ENCODE data around the gene ARHGAP26. TPM values are rescaled to one million over a fixed set of nuclear protein-coding genes. Genes with fewer than 3 reads are reported as not detected.

ARHGAP26 gene
- total RNA-seq, 4 donors from 2014 or later, result 22.3 to 40.7 (median 28.2) TPM

DNA sequence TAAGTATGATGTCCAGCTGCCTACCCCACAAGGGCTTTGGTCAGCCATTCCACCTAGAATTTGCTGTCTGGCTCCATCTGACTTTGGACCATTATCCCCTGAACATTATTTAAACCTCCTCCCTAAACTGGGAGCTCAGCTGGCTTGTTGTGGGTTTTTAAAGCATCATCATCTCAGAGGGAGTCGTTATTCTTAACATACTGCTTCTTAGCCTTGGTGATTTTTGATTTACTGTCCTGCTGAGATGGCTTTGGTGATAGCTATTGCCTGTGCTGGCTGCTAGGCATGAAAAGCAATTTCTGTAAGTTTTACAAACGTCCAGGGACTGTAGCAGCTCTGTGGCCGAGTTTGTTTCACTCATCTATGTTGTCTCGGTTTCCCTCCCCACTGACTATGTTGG is 377.2 kb downstream of the ARHGAP26 start:
- peaks cover 0 to 35% (median 7%) of the 10 kb centered on the region in 4 donors for H3K36me3 ChIP-seq
- WGBS, result 83% methylated on average over 4 of the region's 4 CpGs
- peaks cover 24 to 72% (median 70%) of the 10 kb centered on the region in 4 donors for H3K4me1 ChIP-seq
- no peaks in the 10 kb centered on the region for H3K9me3 ChIP-seq
- no peaks in the 10 kb centered on the region for H3K27me3 ChIP-seq
- H3K27ac ChIP-seq (replicated peaks in 1 of 4), result peak overlapping the region; percentile 52 to 62 (median 54)
- DNase-seq (ENCODE audit: extremely low spot score), result no peak
- H3K4me3 ChIP-seq, result no peak overlapping the region
- no peak for TF ChIP-seq EP300 (IDR thresholded peaks at IDR 0.05)
- intact Hi-C loops (cut with DNase I), result loop anchor here (10.0 kb wide), 1 partner anchor 93 kb away; no protein-coding TSS in a partner anchor

GRCh38 chr5:143147902-143148301 is 377.7 kb downstream of the ARHGAP26 start:
- no peaks in the 10 kb centered on the region for H3K27me3 ChIP-seq
- peak overlapping the region; percentile 52 to 62 (median 54) for H3K27ac ChIP-seq (replicated peaks in 1 of 4)
- intact Hi-C loops (cut with DNase I), result loop anchor here (10.0 kb wide), 1 partner anchor 93 kb away; no protein-coding TSS in a partner anchor
- WGBS, result 79% methylated on average over 6 of the region's 6 CpGs
- DNase-seq (ENCODE audit: extremely low spot score), result no peak
- H3K9me3 ChIP-seq, result no peaks in the 10 kb centered on the region
- TF ChIP-seq POLR2A (IDR thresholded peaks at IDR 0.05; ENCODE audit: low read depth), result no peak
- no peak for TF ChIP-seq CTCF (IDR thresholded peaks at IDR 0.05)
- peak; percentile 27 to 40 for TF ChIP-seq POLR2AphosphoS5 (IDR thresholded peaks at IDR 0.05)
- no peak for TF ChIP-seq EP300 (IDR thresholded peaks at IDR 0.05)
- H3K36me3 ChIP-seq, result peaks cover 0 to 35% (median 7%) of the 10 kb centered on the region in 4 donors
- H3K4me3 ChIP-seq, result no peak overlapping the region
- peaks cover 19 to 72% (median 70%) of the 10 kb centered on the region in 4 donors for H3K4me1 ChIP-seq

GRCh38 chr5:143148771-143149170 is 378.6 kb downstream of the ARHGAP26 start:
- peak overlapping the region; percentile 48 to 56 (median 52) for H3K27ac ChIP-seq (replicated peaks in 1 of 4)
- H3K4me1 ChIP-seq, result peaks cover 18 to 72% (median 70%) of the 10 kb centered on the region in 4 donors

GRCh38 chr5:143149759-143150158 is 379.6 kb downstream of the ARHGAP26 start:
- Histone ChIP-seq H3K27ac (replicated peaks in 1 of 4) (peak overlapping the region in 1 of 4 donors; percentile 52), H3K4me1 (peaks cover 26 to 76% (median 71%) of the 10 kb centered on the region in 4 donors)
- no peak for DNase-seq (ENCODE audit: extremely low spot score)

More at GRCh38 chr5:143148771-143149170, 378.6 kb downstream of the ARHGAP26 start:
- no peaks in the 10 kb centered on the region for H3K27me3 ChIP-seq
- H3K4me3 ChIP-seq, result no peak overlapping the region
- TF ChIP-seq CTCF (IDR thresholded peaks at IDR 0.05), result no peak
- TF ChIP-seq POLR2A (IDR thresholded peaks at IDR 0.05; ENCODE audit: low read depth), result no peak
- TF ChIP-seq POLR2AphosphoS5 (IDR thresholded peaks at IDR 0.05), result peak in 1 of 2 donors; percentile 63
- no peak for TF ChIP-seq EP300 (IDR thresholded peaks at IDR 0.05)
- H3K9me3 ChIP-seq, result no peaks in the 10 kb centered on the region
- intact Hi-C loops (cut with DNase I), result loop anchor here (10.0 kb wide), 1 partner anchor 94 kb away; no protein-coding TSS in a partner anchor
- no peak for DNase-seq (ENCODE audit: extremely low spot score)
- 93% methylated on average over 3 of the region's 3 CpGs for WGBS
- H3K36me3 ChIP-seq, result peaks cover 0 to 35% (median 7%) of the 10 kb centered on the region in 4 donors

More at GRCh38 chr5:143149759-143150158, 379.6 kb downstream of the ARHGAP26 start:
- H3K4me3 ChIP-seq, result no peak overlapping the region
- H3K27me3 ChIP-seq, result no peaks in the 10 kb centered on the region
- TF ChIP-seq POLR2A (IDR thresholded peaks at IDR 0.05; ENCODE audit: low read depth) (no peak), POLR2AphosphoS5 (IDR thresholded peaks at IDR 0.05) (no peak), CTCF (IDR thresholded peaks at IDR 0.05) (no peak), EP300 (IDR thresholded peaks at IDR 0.05) (no peak)
- no peaks in the 10 kb centered on the region for H3K9me3 ChIP-seq
- H3K36me3 ChIP-seq, result peaks cover 0 to 35% (median 7%) of the 10 kb centered on the region in 4 donors
- intact Hi-C loops (cut with DNase I), result loop anchor here (10.0 kb wide), 1 partner anchor 95 kb away; no protein-coding TSS in a partner anchor
